Left cardiac atrium (tissue), 4 donors: ENCODE measurements around the gene TRUB2. TPM values are rescaled to one million over a fixed set of nuclear protein-coding genes. Genes with fewer than 3 reads are reported as not detected.
A peak's percentile ranks its signal among the peaks of the same experiment; 100 is the strongest.
"Not testable (repeated sequence)": the region's sequence is repeated elsewhere in the genome, so short reads cannot be mapped to it uniquely, and the experiment has no call there.

Experiments
- ATAC-seq, 2 donors: fragments of 200-7000 bp; cut with Tn5 transposase; one replicate each; pipeline ENCODE4 v1.9.1; 2020; ENCODE audit warnings: mild to moderate bottlenecking in 2 of 2, moderate library complexity in 2 of 2
- DNase-seq: peaks from one replicate; pipeline ENCODE4 v3.0.0-alpha.2; 2020
- intact Hi-C, 2 donors: fragments of 100-400 bp; cut with DNase I; formaldehyde crosslinking; loops; one replicate each; pipeline versions ENCODE4 v1.14.1 to v1.15.1; 2022 to 2023
- total RNA-seq, 2 donors: library from RNA; stranded (reverse); fragmentation: NEBNext Ultra II Directional; extraction: Animal tissue kit (Norgen Biotek cat#: 25700); gene quantifications; one replicate each; pipeline ENCODE4 v1.2.1, GENCODE V29; 2021
- donor health status: DM: no; HTN: yes; CAD: no.
- donor health status: DM: no; HTN: yes; CAD: no; lungs with severe emphysema.
- donor health status: DM: yes; HTN: yes; CAD: no.
- donor health status: Dilated cardiomyopathy.

The TRUB2 gene
- total RNA-seq, 2 donors from 2014 or later = 23.0 to 26.6 TPM

GRCh38 chr9:128342971-128343680 is 20.9 kb upstream of the TRUB2 start:
- ATAC-seq (no peak), DNase-seq (no peak)
- intact Hi-C loops = loop anchor here in 1 of 2 donors (5.0 kb wide), 1 partner anchor 46 kb away; no protein-coding TSS in a partner anchor

- ATAC-seq = peak; percentile 67 to 71
- intact Hi-C loops = loop anchor here in 1 of 2 donors (5.0 kb wide), 1 partner anchor 44 kb away; no protein-coding TSS in a partner anchor
- peak; percentile 65 for DNase-seq
These were observed 19.2 kb upstream of the TRUB2 start for GRCh38 chr9:128341435-128341849.

GRCh38 chr9:128340691-128341434 is 18.6 kb upstream of the TRUB2 start:
- intact Hi-C loops = loop anchor here in 1 of 2 donors (5.0 kb wide), 1 partner anchor 44 kb away; no protein-coding TSS in a partner anchor
- DNase-seq (no peak), ATAC-seq (peak; percentile 2 to 13)

GRCh38 chr9:128339761-128340690 is 17.8 kb upstream of the TRUB2 start, which contains the start of gene SLC27A4:
TSS of gene SLC27A4 (plus strand) at chr9:128340527. CDS start at chr9:128343133, 2,606 bp downstream.
- DNase-seq (peak; percentile 84), ATAC-seq (peak; percentile 95 to 96)
- intact Hi-C loops = loop anchor here in 1 of 2 donors (5.0 kb wide), 1 partner anchor 43 kb away; no protein-coding TSS in a partner anchor

GRCh38 chr9:128338852-128339614 is 16.8 kb upstream of the TRUB2 start:
- intact Hi-C loops, ATAC-seq, DNase-seq: not testable (repeated sequence)

DNA sequence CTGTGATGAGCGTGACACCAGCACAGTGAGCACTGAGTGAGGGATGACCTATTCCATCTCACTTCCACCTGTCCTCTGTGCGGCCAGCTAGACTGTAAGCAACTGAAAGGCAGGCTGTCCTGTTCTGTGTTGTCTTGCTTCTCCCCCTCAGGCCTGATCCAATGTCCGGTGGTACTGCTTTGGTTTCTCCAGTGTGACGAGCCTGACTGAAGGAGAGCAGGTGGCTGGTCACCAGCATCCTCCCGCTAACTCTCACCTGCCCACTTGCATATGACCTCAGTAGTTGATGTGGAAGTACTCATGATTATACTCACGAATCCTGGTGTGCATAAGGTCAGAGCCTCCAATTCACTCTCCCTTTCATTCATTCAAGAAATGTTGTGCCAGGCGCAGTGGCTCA is 15.7 kb upstream of the TRUB2 start:
- no peak for DNase-seq
- ATAC-seq = no peak
- intact Hi-C loops = no loop called here

GRCh38 chr9:128335914-128336313 is 13.7 kb upstream of the TRUB2 start:
- no peak for ATAC-seq
- no peak for DNase-seq
- intact Hi-C loops = no loop called here

DNA sequence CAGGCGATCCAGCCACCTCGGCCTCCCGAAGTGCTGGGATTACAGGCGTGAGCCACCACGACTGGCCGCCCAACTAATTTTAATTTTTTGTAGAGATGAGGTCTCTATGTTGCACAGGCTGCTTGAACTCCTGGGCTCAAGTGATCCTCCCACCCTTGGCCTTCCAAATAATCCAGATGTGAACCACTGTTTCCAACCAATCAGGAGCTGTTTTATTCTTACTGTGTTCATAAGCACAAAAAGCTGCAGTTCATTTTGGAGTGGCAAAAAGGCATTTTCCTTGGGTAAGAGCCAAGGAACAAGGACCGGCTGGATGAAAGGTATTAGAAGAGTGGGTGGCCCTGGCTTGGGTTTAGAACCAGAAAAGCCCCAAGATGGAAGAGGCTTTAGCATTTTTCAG is 12.9 kb upstream of the TRUB2 start:
- DNase-seq (no peak), ATAC-seq (no peak)
- intact Hi-C loops = no loop called here

- no peak for DNase-seq
- intact Hi-C loops = no loop called here
These were observed 11.2 kb upstream of the TRUB2 start for GRCh38 chr9:128333451-128333869.

GRCh38 chr9:128325629-128326028 is 3.4 kb upstream of the TRUB2 start:
- intact Hi-C loops = no loop called here
- DNase-seq (no peak), ATAC-seq (no peak)

More at GRCh38 chr9:128333451-128333869, 11.2 kb upstream of the TRUB2 start:
- ATAC-seq = no peak

GRCh38 chr9:128324401-128324800 is 2.2 kb upstream of the TRUB2 start:
- no peak for ATAC-seq

DNA sequence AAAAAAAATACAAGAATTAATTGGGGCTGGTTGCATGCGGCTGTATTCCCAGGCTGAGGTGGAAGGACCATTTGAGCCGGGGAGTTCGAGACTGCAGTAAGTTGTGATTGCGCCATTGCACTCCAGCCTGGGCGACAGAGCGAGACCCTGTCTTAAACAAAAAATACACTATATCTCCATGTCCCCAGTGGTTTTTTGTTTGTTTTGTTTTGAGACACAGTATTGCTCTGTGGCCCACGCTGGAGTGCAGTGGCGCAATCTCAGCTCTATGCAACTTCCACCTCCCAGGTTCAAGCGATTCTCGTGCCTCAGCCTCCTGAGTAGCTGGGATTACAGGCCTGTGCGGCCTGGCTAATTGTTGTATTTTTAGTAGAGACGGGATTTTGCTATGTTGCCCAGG is 1.5 kb upstream of the TRUB2 start:
- DNase-seq = no peak
- ATAC-seq = no peak
- intact Hi-C loops = loop anchor here in 1 of 2 donors (5.0 kb wide), 1 partner anchor 46 kb away; the partner anchor contains the start of genes GOLGA2 and SWI5

More at GRCh38 chr9:128324401-128324800, 2.2 kb upstream of the TRUB2 start:
- DNase-seq = no peak
- intact Hi-C loops = loop anchor here in 1 of 2 donors (5.0 kb wide), 1 partner anchor 47 kb away; the partner anchor contains the start of genes GOLGA2 and SWI5

GRCh38 chr9:128323212-128323730 is 1.0 kb upstream of the TRUB2 start:
- ATAC-seq = no peak
- no peak for DNase-seq
- intact Hi-C loops = loop anchor here in 1 of 2 donors (5.0 kb wide), 1 partner anchor 46 kb away; the partner anchor contains the start of genes GOLGA2 and SWI5

GRCh38 chr9:128321879-128322403 is 306 bp downstream of the TRUB2 start:
- intact Hi-C loops = loop anchor here in 1 of 2 donors (5.0 kb wide), 1 partner anchor 45 kb away; the partner anchor contains the start of genes GOLGA2 and SWI5
- ATAC-seq = peak in 1 of 2 donors; percentile 9

GRCh38 chr9:128321343-128321742 is 904 bp downstream of the TRUB2 start:
- no peak for ATAC-seq
- no peak for DNase-seq
- intact Hi-C loops = loop anchor here in 1 of 2 donors (5.0 kb wide), 1 partner anchor 44 kb away; the partner anchor contains the start of genes GOLGA2 and SWI5

More at GRCh38 chr9:128321879-128322403, 306 bp downstream of the TRUB2 start:
- no peak for DNase-seq

GRCh38 chr9:128317629-128318028 is 4.6 kb downstream of the TRUB2 start:
- intact Hi-C loops = no loop called here

GRCh38 chr9:128316421-128316820 is 5.8 kb downstream of the TRUB2 start:
- no peak for ATAC-seq
- no peak for DNase-seq
- intact Hi-C loops = no loop called here

More at GRCh38 chr9:128317629-128318028, 4.6 kb downstream of the TRUB2 start:
- DNase-seq (no peak), ATAC-seq (no peak)
